ENCODE data around the gene C2orf72.

DNA sequence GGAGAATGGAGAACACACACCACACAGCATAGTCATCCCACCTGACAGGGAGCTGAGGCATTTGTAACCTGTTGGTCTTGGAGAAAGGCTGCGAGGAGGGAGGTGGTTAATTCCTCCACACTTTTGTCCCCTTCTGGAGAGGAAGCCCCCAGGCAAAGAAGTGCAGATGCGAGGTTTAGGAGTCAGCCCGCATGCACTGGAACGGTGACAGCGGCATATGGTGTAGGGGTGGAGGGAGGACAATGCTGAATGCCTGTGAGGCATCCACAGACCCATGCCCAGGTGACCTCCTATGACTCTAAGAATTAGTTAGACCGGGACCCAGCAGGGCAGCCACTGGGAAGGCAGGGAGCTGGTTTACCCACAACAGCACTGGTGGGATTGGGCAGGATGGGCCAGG, 29.2 kb upstream of the C2orf72 start:
- TF ChIP-seq, protein P1, sequence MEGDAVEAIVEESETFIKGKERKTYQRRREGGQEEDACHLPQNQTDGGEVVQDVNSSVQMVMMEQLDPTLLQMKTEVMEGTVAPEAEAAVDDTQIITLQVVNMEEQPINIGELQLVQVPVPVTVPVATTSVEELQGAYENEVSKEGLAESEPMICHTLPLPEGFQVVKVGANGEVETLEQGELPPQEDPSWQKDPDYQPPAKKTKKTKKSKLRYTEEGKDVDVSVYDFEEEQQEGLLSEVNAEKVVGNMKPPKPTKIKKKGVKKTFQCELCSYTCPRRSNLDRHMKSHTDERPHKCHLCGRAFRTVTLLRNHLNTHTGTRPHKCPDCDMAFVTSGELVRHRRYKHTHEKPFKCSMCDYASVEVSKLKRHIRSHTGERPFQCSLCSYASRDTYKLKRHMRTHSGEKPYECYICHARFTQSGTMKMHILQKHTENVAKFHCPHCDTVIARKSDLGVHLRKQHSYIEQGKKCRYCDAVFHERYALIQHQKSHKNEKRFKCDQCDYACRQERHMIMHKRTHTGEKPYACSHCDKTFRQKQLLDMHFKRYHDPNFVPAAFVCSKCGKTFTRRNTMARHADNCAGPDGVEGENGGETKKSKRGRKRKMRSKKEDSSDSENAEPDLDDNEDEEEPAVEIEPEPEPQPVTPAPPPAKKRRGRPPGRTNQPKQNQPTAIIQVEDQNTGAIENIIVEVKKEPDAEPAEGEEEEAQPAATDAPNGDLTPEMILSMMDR (IDR thresholded peaks at IDR 0.05) = no peak
- TF ChIP-seq POLR2A (IDR thresholded peaks at IDR 0.05) = no peak

All from uterus (tissue), 2 donors.